ENCODE measurements around the gene MRPL41.
"Not testable (repeated sequence)": the region's sequence is repeated elsewhere in the genome, so short reads cannot be mapped to it uniquely, and the experiment has no call there.

MRPL41 gene

DNA sequence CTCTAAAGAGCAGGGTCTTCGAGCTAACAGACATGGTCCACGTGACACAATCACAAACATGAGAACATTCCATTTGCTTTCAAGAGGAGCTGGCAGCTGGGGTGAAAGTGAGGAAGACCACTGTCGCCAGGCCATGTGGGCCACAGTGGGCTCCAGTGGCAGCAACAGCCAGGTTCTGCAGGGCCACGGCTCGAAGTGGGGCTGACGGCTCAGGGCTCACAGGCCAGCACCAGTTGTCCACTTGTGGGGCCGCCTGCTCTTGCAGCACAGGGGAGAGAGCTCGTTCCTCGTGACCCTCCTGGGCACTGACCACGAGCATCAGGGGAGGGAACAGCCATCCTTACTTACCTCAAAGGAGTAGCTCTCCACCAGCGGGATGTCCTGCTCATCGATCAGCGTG, 36.6 kb downstream of the MRPL41 start:
- no peak for DNase-seq

DNA sequence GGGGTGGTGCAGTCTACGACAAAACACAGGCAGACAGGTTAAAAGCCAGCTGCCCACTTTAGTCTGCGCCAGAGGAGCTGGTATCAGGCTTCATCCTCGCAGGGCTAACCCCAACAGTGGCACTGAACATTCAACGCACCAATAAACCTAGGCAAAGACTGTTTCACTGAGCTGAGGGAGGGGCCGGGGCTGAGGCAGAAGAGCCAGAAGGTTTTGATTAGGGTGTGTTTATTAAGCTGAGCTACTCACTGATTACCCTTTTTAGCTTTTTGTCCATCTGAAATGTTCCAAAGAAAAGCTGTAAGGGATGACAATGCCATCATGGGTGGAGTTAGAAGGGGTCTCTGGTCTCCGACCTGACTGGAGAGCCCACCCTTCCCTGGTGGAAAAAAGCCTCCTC, 37.2 kb downstream of the MRPL41 start:
- DNase-seq: no peak

DNA sequence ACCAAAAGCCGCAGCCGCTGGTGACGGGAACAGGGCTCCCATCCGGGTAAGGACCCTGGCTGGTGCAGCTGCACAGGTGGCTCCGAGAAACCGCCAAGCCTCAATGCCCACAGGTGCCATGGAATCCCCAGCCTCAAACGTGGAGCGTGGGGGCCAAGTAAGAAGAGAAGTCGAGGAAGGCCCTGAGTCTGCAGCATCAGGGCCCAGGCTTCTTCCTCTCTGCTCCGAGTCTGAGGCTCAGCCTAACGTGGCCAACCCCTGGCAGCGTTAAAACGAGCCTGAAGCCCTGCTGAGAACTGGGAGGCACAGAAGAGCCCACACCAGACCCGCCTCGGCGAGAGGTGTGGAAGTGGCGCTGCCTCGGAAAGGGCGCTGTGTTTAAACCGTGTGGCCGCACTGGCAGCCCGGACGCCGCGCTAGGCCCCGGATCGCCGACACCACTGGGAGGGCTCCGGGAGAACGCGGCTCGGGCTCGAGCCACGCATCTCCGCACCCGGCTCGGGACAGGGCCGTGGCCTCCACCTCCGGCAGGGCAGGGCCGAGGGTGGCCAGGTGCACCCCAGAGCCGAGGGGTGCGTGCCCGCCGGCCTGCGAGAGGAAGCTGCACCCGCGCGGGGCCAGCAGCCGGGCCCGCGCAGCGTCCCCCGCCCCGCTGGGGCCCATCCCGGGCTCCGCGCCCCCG, 37.9 kb downstream of the MRPL41 start:
- DNase-seq: no peak

DNA sequence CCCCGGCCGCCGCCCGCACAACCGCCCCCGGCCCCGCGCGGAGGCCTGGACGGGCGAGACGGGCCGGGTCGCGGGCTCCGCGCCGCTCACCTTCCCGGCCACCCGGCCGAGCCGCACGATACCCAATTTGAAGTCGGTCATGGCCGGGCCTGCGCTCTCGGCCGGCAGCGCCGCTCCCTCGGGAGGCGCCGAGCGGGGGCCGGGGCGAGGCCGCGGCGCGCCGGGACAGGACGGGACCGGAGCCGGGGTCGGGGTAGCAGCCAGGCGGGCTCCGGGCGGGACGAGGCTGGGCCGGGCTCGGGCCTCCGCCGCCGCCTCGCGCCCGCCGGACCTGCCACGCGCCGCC, 38.4 kb downstream of the MRPL41 start:
- DNase-seq: no peak

DNA sequence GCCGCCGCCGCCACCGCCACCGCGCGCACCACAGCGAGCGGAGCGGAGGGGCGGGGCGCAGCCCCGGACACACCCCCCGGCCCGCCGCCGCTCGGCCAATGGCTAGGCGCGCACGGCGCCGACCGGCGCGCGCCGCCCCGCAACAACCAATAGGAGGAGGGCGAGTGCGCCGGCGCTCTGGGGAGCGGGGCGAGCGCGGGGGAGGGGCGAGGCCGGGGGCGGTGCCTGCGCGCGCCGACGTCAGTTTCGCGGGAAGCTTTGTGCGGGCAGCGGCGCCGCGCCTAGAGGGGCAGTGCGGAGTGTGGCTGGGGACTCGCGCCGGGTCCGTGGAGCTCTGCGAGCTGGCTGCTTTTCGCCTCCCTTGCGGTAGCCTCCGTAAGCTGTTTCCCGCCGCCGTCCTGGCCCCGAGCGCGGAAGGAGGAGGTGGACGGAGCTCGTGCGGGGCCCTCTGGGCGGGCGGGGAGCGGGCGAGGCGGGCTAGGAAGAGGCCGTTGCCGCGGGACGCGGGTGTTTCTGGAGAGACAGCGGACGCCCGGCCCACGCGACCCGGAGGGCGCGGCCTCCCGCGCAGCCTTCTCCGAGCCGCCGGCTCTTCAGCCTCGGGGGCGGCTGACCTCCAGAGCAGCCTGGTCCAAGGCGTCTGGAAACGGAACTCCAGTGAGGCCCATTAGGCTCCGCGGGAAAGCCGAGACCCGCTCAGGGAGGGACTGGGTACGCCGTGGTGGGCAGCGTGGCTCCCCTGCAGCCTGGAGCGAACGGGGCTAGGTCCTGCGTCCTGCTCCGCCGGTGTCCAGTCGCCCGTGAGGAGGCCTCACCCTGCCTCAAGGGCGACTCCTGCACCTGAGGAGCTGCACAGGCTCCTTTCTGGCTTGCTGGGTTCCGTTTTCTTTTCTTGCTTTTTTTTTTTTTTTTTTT, 39.0 kb downstream of the MRPL41 start, which contains the start of gene ZMYND19:
Gene ZMYND19 (minus strand): TSS at position 44 of the 915 bp plus-strand sequence. CDS start 249 bp downstream, outside the sequence.
- peak; percentile 65 for DNase-seq

GRCh38 chr9:137592767-137593166, 41.1 kb downstream of the MRPL41 start:
- DNase-seq: no peak

GRCh38 chr9:137593176-137593575, 41.5 kb downstream of the MRPL41 start:
- peak; percentile 93 for DNase-seq

- DNase-seq: not testable (repeated sequence)
Measured at GRCh38 chr9:137596577-137596976, 44.9 kb downstream of the MRPL41 start.

DNA sequence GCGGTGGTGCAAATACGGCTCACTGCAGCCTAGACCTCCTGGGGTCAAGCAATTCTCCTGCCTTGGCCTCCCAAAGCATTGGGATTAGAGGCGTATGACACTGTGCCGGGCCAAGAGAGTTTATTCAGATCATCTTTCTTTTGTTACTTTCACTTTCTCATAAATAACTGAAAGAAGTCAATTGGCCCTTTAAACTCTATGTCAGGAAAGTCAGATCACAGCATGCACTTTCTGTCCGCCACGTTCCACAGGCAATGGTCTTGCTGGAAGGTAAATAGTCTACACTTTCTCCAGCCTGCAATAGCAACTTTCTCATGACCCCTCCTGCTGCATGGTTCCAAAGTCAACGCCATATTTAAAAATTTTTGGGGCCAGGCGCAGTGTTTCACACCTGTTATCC, 47.3 kb downstream of the MRPL41 start:
- no peak for DNase-seq

Data from DMS79 treated with DMSO at 0.1 percent for 48 hours (cell line).